Measurements from ENCODE around the gene AP2A2. TPM values are rescaled to one million over a fixed set of nuclear protein-coding genes. Genes with fewer than 3 reads are reported as not detected.

Gene AP2A2
- total RNA-seq, 1 donor from 2014 or later, result 26.2 TPM

DNA sequence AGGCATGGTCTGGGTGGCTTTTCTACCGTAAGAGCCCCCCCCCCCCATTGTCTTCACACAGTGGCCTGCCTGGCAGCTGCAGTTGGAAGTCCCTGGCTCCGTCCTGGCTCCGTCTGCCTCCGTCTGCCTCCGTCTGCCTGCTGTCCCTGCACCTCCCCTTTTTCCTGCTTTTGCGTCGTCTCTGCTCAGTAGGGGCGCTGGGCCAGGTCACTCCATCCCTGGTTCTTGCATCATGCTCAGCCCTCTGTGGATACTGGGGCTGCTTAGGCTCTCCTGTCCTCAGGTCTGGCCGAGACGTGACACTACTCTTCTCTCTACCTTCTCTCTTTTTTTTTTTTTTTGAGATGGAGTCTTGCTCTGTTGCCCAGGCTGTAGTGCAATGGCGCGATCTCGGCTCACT is 27.8 kb downstream of the AP2A2 start:
- DNase-seq (ENCODE audit: low read depth), result no peak

DNA sequence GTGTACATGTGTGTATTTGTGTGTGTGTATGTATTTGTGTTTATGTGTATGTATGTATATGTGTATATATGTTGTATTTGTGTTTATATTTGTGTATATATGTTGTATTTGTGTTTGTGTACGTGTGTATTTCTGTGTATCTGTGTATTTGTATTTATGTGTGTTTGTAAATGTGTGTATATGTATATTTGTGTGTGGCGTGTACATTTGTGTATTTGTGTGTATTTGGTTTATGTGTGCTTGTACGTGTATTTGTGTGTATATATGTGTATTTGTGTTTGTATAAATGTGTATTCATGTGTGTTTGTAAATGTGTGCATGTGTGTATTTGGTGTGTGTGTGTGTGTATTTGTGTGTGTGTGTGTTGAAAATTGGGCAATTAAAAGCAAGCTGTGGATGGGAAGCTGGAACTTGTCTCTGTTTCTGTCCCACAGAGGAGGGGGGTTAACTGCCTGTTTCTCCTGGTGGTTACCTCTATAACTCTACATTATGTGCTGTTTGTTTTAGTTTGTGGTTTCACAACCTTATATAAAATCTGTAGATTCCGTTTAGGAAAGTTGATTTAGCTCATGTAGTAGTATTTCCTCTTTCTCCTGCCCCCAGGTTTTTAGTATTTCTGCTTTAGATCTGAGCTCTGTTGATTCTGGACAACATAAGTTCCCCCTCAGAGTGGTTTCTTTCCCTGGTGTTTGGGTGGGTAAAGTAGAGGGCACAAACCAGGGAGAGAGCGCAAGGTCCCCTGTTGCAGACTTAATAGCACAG is 28.9 kb downstream of the AP2A2 start:
- DNase-seq (ENCODE audit: low read depth), result no peak

DNA sequence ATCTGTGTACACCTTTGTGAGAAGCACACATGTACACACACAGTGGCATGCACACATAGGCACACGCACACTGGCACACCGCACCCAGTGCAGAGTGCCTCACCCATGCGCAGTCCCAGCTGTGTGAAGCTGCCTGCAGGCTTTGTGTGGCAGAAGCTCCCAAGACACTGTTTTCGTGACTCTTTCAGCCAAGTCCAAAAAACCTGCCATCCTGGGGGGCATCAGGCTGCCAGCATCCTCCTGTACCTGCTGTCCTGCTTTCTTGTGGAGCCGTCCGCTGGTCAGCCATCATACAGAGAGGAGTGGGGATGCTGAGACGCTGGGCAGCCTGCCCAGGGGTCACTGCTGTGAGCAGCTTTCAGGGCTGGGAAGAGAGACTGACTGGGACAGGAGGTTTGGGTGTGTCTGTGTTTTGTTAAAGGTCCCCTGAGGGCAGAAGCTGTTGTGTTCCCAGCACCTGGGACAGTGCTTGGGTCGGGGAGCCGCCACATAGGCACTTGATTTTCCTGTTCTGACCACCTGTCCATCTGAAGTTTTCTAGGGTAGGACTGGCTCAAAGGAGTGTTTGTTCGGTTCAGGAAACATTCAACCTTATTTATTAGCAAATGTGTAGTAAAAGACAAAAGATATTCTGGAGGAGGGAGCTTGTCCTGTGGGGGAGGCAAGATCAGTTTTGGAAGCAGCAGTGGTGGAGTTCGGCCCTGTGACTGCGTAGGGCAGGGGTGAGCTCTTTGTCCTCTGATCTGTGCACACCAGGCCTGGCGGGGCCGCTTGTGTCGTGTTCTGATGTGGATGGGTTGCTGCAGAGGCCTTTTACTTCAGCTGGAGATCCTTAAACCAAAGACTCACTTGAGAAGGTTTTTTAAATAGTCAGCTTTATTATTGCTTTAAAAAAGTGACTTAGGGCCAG is 29.7 kb downstream of the AP2A2 start:
- peak; percentile 83 for DNase-seq (ENCODE audit: low read depth)

DNA sequence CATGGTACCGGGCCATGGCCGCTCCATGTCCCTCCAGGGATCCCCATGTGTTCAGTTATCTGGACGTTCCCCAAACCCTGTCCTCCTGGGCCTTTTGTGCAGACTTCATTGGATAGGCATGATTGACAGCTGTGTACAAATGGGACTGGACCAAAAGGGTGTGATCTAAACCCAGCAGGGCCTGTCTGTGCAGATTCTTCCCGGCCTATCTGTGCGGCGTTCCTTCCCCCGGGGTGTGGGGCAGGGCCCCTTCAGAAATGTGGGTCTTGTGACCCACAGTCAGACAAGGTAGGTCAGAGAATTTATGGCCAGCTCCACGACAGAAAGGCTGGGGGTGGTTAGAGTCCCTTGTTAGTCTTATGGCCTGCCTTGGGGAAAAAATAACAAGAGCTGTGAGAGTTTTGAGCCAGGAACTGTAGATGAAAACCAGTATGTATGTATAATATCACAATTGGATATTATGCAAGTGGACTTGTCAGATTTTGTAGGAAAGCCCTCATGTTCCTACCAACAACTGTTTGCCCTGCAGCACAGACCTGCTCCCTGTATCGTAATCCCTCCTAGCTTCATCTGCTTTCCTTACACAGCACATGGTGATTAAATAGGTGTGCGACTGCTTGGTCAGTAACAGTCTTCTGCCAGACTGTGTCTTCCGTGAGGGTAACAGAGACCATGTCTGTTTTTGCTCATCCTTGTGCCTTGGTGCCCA is 31.7 kb downstream of the AP2A2 start:
- DNase-seq (ENCODE audit: low read depth), result no peak

DNA sequence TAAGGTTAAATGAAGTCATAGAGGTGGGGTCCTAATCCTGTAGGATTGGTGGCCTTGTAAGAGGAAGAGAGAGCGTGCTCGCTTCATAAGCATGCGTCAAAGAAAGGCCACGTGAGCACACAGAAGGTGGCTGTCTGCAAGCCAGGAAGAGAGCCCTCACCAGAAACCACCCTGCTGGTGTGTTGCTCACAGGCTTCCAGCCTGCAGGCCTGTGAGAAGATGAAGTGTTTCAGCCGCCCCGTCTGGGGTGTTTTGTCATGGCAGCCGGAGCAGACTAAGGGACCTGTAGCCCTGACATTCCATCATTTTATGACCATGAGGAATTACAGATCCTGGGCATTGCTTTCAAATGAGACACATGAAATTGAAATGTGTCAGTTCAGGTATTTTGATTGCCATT is 32.4 kb downstream of the AP2A2 start:
- DNase-seq (ENCODE audit: low read depth), result no peak

DNA sequence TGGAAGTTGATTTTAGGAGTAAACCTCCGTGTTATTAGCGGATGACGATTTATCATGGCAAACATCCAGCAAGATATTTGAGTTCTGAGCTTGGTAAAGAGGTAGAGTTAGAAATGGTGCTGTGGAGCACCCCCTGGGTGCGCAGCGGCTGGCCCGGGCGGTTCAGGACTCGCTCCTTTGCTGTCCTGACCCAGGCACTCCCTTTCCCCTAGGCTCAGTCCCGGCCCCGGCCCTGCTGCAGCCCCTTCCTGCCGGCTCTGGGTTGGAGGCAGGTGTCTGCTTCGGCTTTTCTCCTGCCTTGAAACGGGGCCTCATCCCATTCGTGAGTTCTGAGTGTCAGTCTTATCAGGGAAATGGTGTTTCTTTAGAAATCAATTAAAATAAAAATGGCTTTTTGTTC is 33.4 kb downstream of the AP2A2 start:
- no peak for DNase-seq (ENCODE audit: low read depth)

DNA sequence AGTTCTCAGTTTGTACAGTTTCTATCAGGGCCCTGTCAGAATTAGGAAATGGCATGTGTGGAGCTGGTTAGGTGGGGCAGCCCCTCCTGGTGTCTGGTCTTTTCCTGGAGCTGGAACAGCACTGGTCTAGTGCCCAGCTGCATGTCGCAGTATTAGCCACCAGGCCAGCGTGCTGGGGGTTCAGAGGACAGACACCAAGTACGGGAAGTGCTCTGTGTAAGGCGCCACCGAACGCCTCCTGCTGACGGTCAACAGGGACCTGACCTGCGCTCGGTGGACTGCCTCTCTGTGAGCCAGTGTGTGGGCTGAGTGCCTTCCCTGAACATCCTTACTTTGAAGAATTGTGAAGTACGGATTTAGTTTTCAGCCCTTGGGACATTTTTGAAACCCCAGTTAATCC is 33.9 kb downstream of the AP2A2 start:
- DNase-seq (ENCODE audit: low read depth), result no peak

DNA sequence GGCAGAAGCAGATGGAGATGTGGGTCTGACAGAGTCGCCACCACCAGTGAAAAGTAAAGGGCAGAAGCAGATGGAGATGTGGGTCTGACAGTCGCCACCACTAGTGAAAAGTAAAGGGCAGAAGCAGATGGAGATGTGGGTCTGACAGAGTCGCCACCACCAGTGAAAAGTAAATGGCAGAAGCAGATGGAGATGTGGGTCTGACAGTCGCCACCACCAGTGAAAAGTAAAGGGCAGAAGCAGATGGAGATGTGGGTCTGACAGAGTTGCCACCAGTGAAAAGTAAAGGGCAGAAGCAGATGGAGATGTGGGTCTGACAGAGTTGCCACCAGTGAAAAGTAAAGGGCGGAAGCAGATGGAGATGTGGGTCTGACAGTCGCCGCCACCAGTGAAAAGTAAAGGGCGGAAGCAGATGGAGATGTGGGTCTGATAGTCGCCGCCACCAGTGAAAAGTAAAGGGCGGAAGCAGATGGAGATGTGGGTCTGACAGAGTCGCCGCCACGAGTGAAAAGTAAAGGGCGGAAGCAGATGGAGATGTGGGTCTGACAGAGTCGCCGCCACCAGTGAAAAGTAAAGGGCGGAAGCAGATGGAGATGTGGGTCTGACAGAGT is 35.7 kb downstream of the AP2A2 start:
- DNase-seq (ENCODE audit: low read depth), result peak; percentile 39

DNA sequence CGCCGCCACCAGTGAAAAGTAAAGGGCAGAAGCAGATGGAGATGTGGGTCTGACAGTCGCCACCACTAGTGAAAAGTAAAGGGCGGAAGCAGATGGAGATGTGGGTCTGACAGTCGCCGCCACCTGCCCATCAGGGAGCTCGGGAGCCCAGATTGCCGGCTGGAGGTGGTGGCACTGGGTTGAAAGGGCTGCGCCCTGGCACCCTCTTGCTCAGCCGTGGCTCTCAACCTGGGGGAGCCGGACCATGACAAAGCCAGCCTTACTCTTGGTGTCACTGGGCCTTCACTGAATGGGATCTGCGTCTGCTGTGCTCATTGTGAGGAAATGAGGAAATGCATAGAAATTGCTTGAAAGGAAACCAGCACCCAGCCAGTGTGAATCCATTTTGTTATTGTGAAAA is 36.3 kb downstream of the AP2A2 start:
- DNase-seq (ENCODE audit: low read depth), result no peak

DNA sequence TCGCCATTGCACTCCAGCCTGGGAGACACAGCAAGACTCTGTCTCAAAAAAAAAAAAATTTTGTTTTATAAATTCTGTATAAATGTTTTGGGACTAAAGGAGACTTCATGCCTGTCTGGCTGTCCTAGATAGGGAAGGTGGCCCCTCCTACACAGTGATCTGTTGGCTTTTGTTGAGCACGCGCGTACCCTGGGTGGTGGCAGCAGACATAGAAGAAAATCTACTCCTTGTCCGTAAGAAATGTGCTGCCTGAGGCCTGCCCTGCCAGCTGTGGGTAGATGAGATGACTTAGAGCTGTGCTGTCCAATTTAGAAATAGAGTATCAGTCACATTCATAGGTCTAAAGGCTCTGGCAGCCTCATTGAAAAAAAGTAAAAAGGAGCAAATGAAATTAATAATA is 37.0 kb downstream of the AP2A2 start:
- DNase-seq (ENCODE audit: low read depth), result peak; percentile 66

DNA sequence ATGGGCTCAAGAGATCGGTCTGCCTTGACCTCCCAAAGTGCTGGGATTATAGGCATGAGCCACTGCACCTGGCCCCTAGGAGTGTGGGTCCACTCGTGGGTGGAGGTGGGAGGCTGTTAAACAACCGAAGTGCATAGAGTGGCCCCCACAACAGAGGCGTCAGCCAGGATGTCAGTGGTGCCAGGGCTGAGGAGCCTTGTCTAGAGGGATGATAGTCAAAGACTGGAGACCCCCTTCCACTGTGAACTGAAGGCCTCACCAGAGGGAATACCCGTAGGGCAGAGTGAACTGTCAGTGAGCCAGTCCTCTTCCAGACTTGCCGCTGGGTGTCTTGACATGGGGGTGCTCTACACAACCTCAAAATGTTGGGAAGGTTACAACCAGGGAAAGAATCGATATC is 38.2 kb downstream of the AP2A2 start:
- DNase-seq (ENCODE audit: low read depth), result no peak

DNA sequence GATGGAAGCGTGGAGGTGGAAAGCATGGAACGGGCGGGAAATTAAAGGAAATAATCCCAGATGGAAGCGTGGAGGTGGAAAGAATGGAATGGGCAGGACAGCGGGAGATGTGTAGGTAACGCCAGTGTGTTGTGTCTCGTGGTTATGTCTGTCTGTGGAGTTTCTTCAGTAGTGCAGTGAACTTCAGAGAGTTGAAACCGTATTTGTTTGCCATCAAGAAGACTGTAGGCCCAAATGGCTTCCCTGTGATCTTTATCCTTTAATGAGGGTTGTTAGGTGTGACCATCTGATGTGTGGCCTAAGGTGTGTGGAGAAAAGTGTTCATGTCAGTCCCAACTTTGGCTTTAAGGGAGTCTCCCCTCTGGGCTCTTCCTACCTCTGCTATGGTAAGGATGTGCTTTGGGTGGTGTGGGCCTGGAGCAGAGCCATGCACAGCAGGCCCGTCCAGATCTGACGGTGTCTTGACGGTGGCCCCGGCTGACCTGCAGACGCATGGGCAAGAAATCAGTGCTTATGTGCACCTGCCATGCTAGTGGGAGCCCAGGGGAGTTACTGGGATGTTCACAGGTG is 39.6 kb downstream of the AP2A2 start:
- DNase-seq (ENCODE audit: low read depth), result no peak

DNA sequence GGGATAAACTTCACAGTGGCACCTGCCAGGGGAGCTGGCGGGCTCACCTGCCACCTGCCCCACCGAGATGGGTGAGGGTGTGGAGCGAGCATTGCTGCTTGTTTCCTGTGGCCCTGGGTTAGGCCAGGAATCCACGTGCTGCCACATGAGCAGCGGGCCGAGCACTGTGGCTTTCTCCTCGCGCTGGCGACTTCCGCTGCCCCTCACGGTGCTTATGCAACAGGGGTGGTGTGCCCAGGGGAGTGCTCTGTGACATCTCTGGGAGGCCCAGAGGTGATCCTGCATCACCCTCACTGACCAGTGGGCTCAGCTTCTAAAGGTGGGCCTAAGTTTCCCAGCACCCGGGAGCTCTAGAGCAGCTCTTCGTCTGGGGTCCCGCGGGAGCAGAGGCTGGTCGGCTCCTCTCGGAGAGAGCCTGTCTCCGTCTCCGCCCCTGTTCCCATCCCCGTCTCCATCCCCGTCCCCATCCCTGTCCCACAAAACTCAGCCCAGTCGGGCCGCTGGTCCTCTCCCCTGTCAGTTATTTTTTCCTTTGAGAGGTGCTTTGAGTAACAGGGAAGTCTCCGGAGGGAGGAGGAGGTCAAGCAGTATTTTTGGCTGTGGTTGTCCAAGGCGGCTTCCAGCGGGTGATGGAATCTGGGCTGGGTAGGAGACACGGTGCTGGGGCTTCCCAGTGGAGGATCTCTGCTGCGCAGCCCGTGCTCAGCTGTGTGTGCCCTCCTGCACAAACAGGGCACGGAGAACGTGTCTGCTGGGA is 42.5 kb downstream of the AP2A2 start:
- peak; percentile 74 for DNase-seq (ENCODE audit: low read depth)

DNA sequence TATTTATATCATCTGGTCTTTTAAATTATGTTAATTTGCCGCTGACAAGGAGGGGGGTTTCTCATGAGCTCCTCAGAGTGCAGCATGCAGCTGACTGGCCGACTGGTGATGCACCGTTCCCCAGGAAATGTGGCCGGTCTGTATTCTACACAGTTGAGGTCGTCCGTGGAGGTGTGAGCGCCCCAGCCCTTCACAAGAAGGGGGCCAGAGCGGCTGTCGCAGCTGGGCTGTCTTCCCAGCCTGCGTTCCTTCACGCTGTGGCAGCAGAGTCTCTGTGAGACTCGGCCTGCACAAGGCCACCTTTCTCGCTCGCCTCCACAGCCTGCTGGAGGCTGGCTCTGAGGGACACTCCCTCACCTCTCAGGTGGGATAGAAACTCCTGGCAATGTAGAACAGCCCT is 43.2 kb downstream of the AP2A2 start:
- DNase-seq (ENCODE audit: low read depth), result no peak

DNA sequence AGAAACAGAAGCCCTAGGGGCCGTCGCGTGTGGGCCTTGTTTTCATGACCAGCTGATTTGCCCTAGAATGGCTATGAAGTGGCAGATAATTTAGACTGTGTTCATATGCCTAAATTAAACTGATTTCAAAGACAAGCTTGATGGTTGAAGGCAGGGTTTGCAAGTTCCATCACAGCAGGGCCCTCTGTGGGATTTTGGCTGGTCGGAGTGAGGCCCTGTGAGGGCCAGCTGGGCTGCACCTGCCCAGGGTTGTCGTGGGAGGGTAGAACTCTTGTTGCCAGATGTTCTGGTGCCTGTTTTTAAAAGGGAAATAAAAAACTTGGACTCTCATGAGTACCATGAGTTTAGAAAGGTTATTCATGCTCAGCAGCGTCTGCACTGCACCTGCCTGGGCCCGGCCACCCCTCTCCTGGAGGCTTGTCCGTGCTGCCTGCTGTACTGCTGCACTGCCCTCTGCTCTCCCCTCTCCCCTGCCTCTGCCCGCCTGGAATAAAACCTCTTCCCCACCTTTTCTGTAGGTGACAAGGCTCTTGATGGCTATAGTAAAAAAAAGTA is 44.1 kb downstream of the AP2A2 start:
- DNase-seq (ENCODE audit: low read depth), result peak; percentile 55

DNA sequence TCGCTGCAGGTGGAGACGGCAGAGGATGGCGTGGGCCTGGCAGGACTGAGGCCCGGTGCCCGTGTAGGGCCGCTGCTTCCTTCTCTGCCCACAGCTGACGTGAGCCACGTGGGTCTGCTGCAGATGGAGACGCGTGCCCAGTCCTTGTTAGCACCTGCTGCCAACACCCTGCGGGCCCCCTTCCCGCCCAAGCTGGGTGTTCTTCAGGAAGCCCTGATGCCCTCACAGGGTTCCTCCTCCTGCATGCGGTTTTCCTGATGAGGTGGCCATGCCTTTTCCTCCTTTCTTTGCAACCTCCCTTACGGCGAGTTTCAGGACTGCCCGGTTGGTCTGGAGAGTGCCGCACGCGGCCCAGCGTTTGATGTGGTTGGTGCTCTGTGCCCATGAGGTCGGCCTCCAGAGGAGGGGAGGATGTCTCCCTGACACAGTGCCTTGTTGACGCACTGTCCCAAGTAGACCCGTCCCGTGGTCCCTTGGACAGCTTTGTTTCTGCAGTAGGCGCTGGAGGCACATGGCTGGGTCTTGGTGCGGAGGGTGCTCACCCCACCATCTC is 44.7 kb downstream of the AP2A2 start:
- DNase-seq (ENCODE audit: low read depth), result no peak

DNA sequence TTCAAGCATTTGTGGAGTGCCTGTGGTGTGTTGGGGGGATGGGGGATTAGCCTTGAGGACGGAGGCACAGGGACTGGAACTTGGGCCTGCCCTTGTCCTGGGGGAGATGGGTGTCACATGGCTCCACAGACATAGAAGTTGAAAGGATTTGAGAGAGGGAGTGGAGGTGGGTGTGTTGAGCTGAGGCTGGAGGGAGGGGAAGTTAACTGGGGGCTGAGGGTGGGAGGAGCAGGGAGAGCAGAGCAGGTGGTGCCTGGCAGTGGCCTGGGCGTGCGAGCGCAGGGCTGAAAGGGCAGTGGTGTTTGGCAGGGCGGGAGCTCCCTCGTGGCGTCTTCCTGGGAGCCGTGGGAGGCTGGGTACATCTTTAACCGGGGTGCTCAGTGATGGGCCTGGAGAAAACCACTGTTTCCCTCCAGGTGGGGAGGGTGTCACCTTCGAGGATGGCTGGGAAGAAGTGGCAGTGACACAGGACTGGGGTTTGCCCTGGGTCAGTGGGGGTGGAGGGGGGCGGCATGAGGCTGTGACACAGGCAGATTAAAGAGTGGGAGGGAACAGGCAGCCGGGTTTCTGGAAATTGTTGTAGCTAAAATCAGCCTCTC is 45.5 kb downstream of the AP2A2 start:
- DNase-seq (ENCODE audit: low read depth), result no peak

DNA sequence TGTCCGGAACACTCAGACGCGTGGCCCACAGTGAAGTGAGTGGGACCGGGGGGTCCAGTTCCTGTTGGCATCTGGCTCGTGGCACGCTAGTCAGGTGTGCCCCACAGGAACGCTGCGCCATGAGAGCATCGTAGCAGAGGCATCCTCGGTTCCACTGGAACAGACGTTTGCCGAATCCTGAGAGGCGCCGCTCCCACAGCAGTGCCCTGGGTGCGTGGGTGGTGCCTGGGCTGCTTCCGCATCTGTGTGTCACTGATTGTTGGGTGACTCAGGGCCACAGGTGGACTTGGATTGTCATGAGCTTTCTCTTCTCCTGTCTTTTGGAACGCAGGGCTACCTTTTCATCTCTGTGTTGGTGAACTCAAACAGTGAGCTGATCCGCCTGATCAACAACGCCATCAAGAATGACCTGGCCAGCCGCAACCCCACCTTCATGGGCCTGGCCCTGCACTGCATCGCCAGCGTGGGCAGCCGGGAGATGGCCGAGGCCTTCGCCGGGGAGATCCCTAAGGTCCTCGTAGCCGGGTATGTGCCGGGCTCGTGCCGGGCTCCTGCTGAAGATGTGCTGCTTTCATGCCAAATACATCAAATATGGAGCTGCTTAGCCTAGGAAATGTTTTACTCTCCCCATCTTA is 46.2 kb downstream of the AP2A2 start:
- DNase-seq (ENCODE audit: low read depth), result no peak
